ENCODE results near the gene CLEC7A.

The CLEC7A gene

GRCh38 chr12:10130042-10130441, at the start of gene CLEC7A:
Gene CLEC7A (minus strand): TSS chr12:10130199. CDS start chr12:10130082, 117 bp downstream.
- DNase-seq (ENCODE audit: low spot score) = peak; percentile 18

GRCh38 chr12:10179776-10180181, 49.8 kb upstream of the CLEC7A start:
- no peak for DNase-seq (ENCODE audit: low spot score)

GRCh38 chr12:10178821-10179220, 48.8 kb upstream of the CLEC7A start, which contains the start of gene TMEM52B:
Gene TMEM52B (plus strand): TSS chr12:10179032. CDS start chr12:10179575, 543 bp downstream.
- DNase-seq (ENCODE audit: low spot score) = no peak

GRCh38 chr12:10175846-10176636, 46.0 kb upstream of the CLEC7A start:
- no peak for DNase-seq (ENCODE audit: low spot score)

GRCh38 chr12:10174986-10175614, 45.1 kb upstream of the CLEC7A start:
- DNase-seq (ENCODE audit: low spot score) = no peak

GRCh38 chr12:10171973-10172728, 42.2 kb upstream of the CLEC7A start, which contains the start of gene OLR1:
Gene OLR1 (minus strand): TSS chr12:10172132. CDS start chr12:10172077, 55 bp downstream.
- no peak for DNase-seq (ENCODE audit: low spot score)

GRCh38 chr12:10170216-10170615, 40.2 kb upstream of the CLEC7A start:
- DNase-seq (ENCODE audit: low spot score) = no peak

GRCh38 chr12:10169104-10169503, 39.1 kb upstream of the CLEC7A start:
- DNase-seq (ENCODE audit: low spot score) = no peak

GRCh38 chr12:10167599-10167998, 37.6 kb upstream of the CLEC7A start:
- no peak for DNase-seq (ENCODE audit: low spot score)

- DNase-seq (ENCODE audit: low spot score) = no peak
These were observed 35.4 kb upstream of the CLEC7A start for GRCh38 chr12:10165421-10165820.

- no peak for DNase-seq (ENCODE audit: low spot score)
These were observed 33.1 kb upstream of the CLEC7A start for GRCh38 chr12:10163084-10163483.

GRCh38 chr12:10160617-10161385, 30.8 kb upstream of the CLEC7A start:
- DNase-seq (ENCODE audit: low spot score) = no peak

- DNase-seq (ENCODE audit: low spot score) = no peak
These were observed 29.3 kb upstream of the CLEC7A start for GRCh38 chr12:10159280-10159679.

GRCh38 chr12:10158406-10158805, 28.4 kb upstream of the CLEC7A start:
- DNase-seq (ENCODE audit: low spot score) = no peak

- no peak for DNase-seq (ENCODE audit: low spot score)
These were observed 26.0 kb upstream of the CLEC7A start for GRCh38 chr12:10155966-10156365.

GRCh38 chr12:10154145-10154496, 24.1 kb upstream of the CLEC7A start:
- DNase-seq (ENCODE audit: low spot score) = no peak

- DNase-seq (ENCODE audit: low spot score) = peak; percentile 72
These were observed 23.5 kb upstream of the CLEC7A start for GRCh38 chr12:10153271-10154144.

- DNase-seq (ENCODE audit: low spot score) = no peak
These were observed 21.6 kb upstream of the CLEC7A start for GRCh38 chr12:10151621-10152020.

- DNase-seq (ENCODE audit: low spot score) = no peak
These were observed 17.9 kb upstream of the CLEC7A start for GRCh38 chr12:10147714-10148403.

GRCh38 chr12:10142976-10143589, 13.1 kb upstream of the CLEC7A start:
- DNase-seq (ENCODE audit: low spot score) = no peak

Measured in CD4-positive, alpha-beta T cell treated with Interleukin-2 at 100 ng/mL for 4 hours (primary cell).